ENCODE data around the gene SCAMP4.

SCAMP4 gene

DNA sequence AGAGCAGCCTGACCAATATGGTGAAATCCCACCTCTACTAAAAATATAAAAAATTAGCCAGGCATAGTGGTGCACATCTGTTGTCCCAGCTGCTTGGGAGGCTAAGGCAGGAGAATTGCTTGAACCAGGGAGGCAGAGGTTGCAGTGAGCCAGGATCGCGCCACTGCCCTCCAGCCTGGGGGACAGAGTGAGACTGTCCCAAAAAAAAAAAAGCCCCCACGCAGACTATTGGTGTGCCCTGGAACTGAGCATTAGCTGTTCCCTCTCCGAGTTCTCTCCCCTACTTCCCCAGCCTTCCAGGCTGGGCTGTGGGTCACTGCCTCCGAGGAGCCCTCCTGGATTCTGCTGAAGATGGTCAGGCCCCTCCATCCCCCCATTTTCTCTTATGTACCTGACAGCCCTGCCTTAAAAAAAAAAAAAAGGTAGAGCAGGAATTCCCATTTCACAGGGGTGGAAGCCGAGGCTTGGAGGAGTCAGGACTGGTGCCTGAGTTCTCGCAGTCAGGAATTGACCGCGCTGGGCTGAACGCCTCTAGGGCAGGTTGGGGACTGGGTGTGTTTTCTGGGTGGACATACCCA lies 1.9 kb downstream of the SCAMP4 start:
- TF ChIP-seq POLR2A (IDR thresholded peaks at IDR 0.05; ENCODE audit: low read depth, low read length) = no peak
- DNase-seq (ENCODE audit: insufficient read length, low spot score) = no peak
- no peak for FAIRE-seq

DNA sequence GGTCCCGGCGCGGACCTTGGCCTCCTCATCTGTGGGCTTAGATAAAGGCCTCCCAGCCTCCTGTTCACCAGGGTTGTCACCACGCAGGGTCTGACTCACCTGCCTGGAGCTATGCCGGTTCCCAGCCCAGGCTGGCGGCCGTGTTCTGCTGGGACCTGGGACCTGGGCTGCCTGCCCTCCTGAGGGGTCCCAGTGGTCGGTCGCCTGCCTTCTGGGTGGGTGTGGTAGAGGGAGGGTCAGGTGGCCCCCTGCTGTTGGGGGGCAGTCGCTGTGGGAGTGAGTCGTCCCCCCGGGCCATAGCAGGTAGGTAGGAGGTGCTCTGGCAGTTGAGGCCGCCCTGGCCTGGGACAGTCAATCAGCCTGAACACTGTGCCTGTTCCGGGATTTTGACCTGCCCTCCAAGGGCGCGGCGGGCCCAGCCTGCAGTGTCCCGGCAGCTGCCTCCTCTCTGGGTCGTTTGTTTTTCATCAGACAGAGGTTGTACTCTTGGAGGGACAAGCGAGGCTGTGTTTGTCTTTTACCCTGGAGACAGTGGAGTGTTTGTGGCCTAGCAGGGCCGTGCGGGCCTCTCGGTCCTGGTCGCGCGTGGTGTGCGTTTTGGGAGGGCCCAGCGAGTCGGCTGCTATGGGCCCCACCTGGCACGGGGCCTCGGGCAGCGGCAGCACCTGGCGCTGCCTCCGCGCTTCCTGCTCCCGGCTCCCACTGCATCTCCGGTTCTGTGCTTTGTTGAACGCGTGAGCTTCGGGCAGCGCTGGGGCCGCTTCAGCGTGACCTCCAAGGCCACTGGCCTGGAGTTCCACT lies 2.6 kb downstream of the SCAMP4 start:
- TF ChIP-seq POLR2A (IDR thresholded peaks at IDR 0.05; ENCODE audit: low read depth, low read length) = no peak
- no peak for DNase-seq (ENCODE audit: insufficient read length, low spot score)
- FAIRE-seq = no peak

DNA sequence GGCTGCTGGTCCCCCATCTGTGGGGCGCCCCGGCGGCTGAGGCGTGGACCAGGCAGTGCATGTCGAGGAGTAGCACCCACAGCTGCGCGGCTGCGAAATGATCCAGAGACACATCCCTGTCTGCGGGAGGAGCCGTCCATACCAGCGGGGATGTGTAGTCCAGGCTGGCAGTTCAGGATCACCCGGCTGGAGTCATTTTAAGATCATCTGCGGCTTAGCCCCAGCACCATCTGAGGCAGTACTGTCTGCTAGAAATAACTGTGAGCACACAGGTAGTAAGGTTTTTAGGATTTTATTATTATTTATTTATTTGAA lies 3.1 kb downstream of the SCAMP4 start:
- no peak for DNase-seq (ENCODE audit: insufficient read length, low spot score)
- no peak for TF ChIP-seq POLR2A (IDR thresholded peaks at IDR 0.05; ENCODE audit: low read depth, low read length)
- FAIRE-seq = no peak

DNA sequence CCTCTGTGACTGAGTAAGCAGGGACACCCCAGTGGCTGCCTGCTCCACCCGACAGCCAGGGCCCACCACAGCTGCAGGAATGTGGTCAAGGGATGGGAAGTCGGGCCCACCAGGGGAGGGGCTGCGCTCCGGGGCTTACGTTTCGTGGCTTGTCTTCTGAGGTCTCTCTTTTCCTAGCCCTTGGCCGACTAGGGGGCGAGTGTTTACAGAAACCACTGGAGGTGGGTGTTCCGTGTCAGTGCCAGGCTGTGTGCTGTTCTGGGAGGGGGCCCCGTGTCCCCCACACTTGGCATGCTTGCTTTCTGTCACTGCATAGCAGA lies 4.5 kb downstream of the SCAMP4 start:
- no peak for TF ChIP-seq POLR2A (IDR thresholded peaks at IDR 0.05; ENCODE audit: low read depth, low read length)
- DNase-seq (ENCODE audit: insufficient read length, low spot score) (no peak), FAIRE-seq (no peak)

DNA sequence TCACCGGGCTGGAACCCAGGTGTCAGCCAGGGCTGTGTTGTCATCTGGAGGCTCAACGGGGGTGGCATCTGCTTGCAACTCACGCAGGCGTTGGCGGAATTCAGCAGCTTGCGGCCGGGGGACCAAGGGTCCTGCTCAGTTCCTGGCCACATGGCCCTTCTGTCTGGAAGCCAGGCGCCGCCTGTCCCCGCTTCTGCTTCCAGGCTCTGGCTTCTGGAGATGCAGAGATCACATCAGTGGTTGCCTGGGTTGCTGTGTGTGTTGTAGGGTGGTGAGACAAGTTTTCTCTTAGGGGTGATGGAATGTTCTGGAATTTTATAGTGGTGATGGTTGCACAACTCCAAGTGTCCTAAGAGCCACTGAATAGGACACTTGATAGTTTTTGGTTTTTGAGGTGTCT lies 5.0 kb downstream of the SCAMP4 start:
- no peak for FAIRE-seq

DNA sequence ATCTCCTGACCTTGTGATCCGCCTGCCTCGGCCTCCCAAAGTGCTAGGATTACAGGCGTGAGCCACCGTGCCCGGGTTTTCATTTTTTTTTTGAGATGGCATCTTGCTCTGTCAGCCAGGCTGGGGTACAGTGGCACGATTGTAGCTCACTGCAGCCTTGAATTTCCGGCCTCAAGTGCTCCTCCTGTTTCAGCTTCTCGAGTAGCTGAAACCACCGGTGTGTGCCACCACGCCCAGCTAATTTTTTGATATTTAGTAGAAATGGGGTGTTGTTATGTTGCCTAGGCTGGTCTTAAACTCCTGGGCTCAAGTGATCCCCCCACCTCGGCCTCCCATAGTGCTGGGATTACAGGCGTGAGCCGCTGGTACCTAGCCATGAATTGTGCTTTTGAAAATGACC lies 5.9 kb downstream of the SCAMP4 start:
- FAIRE-seq (no peak), DNase-seq (ENCODE audit: insufficient read length, low spot score) (no peak)
- no peak for TF ChIP-seq POLR2A (IDR thresholded peaks at IDR 0.05; ENCODE audit: low read depth, low read length)

More for the DNA sequence above, 5.0 kb downstream of the SCAMP4 start:
- DNase-seq (ENCODE audit: insufficient read length, low spot score) = no peak
- TF ChIP-seq POLR2A (IDR thresholded peaks at IDR 0.05; ENCODE audit: low read depth, low read length) = no peak

DNA sequence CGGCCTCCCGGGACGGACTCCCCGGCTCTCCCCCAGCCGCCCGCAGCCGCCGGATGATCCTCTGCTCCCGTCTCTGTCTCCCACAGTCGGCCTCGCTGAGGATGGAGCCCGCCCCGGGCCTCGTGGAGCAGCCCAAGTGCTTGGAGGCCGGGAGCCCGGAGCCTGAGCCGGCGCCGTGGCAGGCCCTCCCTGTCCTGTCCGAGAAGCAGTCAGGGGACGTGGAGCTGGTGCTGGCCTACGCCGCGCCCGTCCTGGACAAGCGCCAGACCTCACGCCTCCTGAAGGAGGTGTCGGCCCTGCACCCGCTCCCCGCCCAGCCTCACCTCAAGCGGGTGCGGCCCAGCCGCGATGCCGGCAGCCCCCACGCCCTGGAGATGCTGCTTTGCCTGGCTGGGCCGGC lies 6.8 kb downstream of the SCAMP4 start:
- DNase-seq (ENCODE audit: insufficient read length, low spot score) = no peak
- no peak for TF ChIP-seq POLR2A (IDR thresholded peaks at IDR 0.05; ENCODE audit: low read depth, low read length)
- no peak for FAIRE-seq

DNA sequence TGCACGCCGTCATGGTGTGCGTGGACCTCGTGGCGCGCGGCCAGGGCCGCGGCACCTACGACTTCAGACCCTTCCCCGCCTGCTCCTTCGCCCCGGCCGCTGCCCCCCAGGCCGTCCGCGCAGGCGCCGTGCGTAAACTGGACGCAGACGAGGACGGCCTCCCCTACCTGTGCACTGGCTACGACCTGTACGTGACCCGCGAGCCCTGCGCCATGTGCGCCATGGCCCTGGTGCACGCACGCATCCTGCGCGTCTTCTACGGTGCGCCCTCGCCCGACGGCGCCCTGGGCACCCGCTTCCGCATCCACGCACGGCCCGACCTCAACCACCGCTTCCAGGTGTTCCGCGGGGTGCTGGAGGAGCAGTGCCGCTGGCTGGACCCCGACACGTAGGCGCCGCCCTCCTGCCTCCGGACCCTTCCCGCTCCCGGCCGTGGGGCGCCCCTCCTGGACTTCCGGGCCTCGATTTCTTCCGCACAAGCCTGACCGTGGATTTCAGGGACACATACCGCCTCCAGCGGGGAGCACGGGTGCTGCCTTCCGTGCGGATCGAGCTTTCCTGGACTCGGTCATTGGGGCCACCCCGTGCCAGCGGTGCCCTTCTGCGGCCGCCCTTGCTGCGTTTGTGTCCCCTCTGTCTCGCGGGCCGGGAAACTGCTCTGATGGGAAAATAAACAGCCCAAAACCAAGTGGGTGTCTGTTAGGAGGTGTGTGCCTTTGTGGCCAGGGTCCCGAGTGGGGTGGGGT lies 7.7 kb downstream of the SCAMP4 start:
- TF ChIP-seq POLR2A (IDR thresholded peaks at IDR 0.05; ENCODE audit: low read depth, low read length) = no peak

DNA sequence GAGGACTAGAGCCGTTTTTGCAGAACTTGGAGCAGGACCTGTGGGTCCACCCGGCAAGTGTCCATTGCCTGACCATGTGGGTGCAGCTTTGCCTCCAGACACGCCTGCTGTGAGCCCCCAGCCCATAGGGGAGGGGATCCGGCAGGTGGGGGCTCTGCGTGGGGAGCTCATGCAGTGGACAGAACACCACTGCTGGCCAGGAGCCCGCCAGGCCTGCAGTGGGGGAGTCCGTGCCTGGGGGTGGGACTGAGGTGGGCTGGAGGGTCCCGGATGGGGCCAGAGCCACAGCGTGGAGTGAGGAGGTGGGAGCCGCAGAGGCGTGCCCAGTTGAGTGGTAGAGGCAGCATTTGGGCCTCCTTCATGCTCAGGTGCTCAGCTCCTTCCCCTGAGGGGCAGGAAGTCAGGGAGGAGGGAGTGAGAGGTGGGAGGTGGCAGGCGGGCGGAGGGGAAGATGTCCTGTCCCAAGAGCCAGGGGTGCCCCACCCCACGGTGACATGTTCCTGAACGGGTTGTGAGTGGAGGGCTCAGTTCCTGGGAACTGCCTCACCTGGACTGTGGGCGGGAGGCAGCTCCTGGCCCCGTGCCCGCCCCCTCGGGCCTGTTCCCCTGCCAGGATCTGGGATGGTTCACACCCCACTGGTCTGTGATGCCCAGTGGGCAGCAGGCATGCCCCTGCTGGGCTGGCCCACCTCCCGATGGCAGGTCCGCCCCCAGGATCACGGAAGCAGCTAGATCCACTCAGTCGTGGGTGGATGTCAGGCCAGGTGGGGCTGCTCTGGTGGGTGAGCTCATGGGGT lies 8.8 kb downstream of the SCAMP4 start:
- FAIRE-seq (no peak), DNase-seq (ENCODE audit: insufficient read length, low spot score) (no peak)
- TF ChIP-seq POLR2A (IDR thresholded peaks at IDR 0.05; ENCODE audit: low read depth, low read length) = no peak

More for the DNA sequence above, 7.7 kb downstream of the SCAMP4 start:
- DNase-seq (ENCODE audit: insufficient read length, low spot score) (no peak), FAIRE-seq (no peak)

DNA sequence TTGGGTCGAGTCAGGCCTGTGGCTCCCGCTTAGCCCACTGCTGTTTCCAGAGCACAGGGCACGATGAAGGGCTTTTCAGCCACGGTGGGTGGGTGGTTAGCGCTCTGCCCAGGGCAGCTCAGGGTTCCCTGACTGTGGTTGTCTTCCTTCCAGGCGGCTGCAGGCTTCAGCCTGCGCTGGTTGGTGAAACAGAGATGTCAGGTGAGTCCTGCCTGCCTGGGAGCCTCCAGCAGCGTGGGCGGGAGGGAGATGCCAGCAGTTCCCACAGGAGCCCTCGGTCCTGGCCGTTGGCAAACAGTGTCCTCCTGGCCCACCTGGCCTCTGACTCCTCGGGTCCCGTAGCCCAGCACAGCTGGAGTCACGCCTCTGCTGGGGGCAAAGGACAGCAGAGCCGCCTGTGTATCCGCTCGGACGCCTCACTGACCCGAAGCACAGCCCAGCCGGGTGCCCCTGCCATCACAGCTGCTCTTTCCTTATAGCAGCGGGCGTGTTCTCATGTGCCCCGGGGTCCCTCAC lies 9.7 kb downstream of the SCAMP4 start:
- TF ChIP-seq POLR2A (IDR thresholded peaks at IDR 0.05; ENCODE audit: low read depth, low read length) = no peak
- FAIRE-seq = no peak
- no peak for DNase-seq (ENCODE audit: insufficient read length, low spot score)

DNA sequence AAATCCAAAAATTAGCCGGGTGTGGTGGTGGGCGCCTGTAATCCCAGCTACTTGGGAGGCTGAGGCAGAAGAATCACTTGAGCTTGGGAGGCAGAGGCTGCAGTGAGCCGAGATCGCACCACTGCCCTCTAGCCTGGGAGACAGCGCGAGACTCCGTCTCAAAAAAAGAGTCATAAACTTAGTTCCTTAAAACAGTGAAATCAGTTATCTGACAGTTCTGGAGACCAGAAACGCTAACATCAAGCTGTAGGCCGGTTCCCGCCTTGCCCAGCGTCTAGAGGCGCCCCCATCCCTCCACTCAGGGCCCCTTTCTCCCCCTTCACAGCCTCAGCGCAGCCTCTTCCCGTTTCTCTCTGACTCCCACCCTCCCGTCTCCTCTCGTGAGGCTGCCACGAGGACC lies 11.9 kb downstream of the SCAMP4 start:
- no peak for FAIRE-seq
- no peak for TF ChIP-seq POLR2A (IDR thresholded peaks at IDR 0.05; ENCODE audit: low read depth, low read length)
- DNase-seq (ENCODE audit: insufficient read length, low spot score) = no peak

DNA sequence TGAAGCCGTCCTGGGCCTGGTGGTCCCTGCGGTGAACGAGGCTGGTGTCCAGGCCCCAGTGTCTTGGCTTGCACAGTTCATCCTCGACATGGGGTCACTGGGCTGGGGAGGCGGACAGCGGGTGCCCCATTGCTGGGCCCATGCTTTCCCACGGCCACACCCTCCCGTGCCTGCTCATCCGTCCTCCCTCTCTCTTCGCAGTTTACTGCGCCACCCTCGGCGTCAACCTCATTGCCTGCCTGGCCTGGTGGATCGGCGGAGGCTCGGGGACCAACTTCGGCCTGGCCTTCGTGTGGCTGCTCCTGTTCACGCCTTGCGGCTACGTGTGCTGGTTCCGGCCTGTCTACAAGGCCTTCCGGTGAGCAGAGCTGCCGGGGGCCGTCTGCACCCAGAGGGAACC lies 12.7 kb downstream of the SCAMP4 start:
- no peak for DNase-seq (ENCODE audit: insufficient read length, low spot score)
- TF ChIP-seq POLR2A (IDR thresholded peaks at IDR 0.05; ENCODE audit: low read depth, low read length) = no peak
- FAIRE-seq = no peak

DNA sequence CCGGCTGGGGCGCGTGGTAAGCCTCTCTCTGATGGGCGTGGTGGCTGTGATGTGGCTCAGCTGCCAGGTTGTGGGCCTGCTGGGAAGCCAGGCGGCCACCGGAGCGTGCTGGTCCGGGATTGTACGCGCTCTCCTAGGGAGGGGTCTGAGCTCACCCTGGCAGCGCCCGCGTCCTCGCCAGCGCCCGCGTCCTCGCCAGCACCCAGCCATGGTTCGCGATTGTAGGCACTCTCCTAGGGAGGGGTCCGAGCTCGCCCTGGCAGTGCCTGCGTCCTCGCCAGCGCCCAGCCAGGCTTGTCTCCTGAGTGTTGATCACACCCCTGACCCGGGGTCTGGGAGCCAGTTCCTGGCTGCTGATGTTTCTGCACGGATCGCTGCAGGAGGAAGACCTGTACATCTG lies 13.8 kb downstream of the SCAMP4 start:
- TF ChIP-seq POLR2A (IDR thresholded peaks at IDR 0.05; ENCODE audit: low read depth, low read length) = no peak
- FAIRE-seq (no peak), DNase-seq (ENCODE audit: insufficient read length, low spot score) (no peak)

DNA sequence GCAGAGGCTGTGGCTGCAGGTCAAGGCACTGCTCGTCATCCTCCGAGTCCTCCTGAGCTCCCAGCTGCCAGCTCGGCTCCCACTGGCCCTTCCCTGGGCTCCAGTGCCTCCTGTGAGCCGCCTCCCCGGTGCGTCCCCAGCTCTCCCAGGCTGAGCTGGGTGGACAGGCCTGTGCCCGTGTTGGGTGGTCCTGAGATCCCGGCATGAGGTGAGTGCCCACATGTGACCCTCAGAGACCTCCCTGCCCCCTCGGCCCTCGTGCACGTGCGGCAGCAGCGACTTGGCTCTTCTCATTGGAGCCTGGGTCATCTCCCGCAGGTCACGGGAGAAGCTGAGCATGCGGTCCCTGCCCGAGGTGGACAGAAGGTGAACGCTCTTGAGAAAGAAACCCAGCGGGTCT lies 15.4 kb downstream of the SCAMP4 start:
- TF ChIP-seq POLR2A (IDR thresholded peaks at IDR 0.05; ENCODE audit: low read depth, low read length) = no peak
- FAIRE-seq = no peak
- no peak for DNase-seq (ENCODE audit: insufficient read length, low spot score)

All from H54 (cell line).